ENCODE measurements around the gene COL4A2.

GRCh38 chr13:110377826-110378201 is 70.7 kb downstream of the COL4A2 start:
- TF ChIP-seq CTCF (IDR thresholded peaks at IDR 0.05), result no peak
- TF ChIP-seq POLR2AphosphoS2 (conservative IDR thresholded peaks at IDR 0.05; ENCODE audit: low read length), result no peak
- TF ChIP-seq EP300 (IDR thresholded peaks at IDR 0.05), result no peak
- no peak for TF ChIP-seq MYC (IDR thresholded peaks at IDR 0.05; ENCODE audit: borderline replicate concordance, low read length)
- no peak for TF ChIP-seq REST (IDR thresholded peaks at IDR 0.05)
- TF ChIP-seq FOSL2 (IDR thresholded peaks at IDR 0.05), result no peak
- no peak for TF ChIP-seq FOSL2 (CRISPR knock-in tag; IDR thresholded peaks at IDR 0.05)
- TF ChIP-seq SREBF2 (IDR thresholded peaks at IDR 0.05), result no peak
